Nephron (organoid): ENCODE results near the gene CLEC19A.

ENCODE experiments used
- H3K27ac Mint-ChIP-seq, 3 experiments: 2 replicates each; pipeline ENCODE4 v1.8.0; 2020; ENCODE audit warnings: mixed read lengths in 3 of 3, mild to moderate bottlenecking in 2 of 3, moderate library complexity in 1 of 3
- H3K27me3 Mint-ChIP-seq: 2 replicates; pipeline ENCODE4 v1.8.0; 2021; ENCODE audit warnings: low read depth, mild to moderate bottlenecking, moderate library complexity, mixed read lengths
- H3K36me3 Mint-ChIP-seq: 2 replicates; pipeline ENCODE4 v1.8.0; 2020; ENCODE audit warnings: low read depth, mixed read lengths
- H3K4me1 Mint-ChIP-seq: 2 replicates; pipeline ENCODE4 v1.8.0; 2020; ENCODE audit warnings: mixed read lengths
- H3K4me3 Mint-ChIP-seq, 3 experiments: 2 replicates each; pipeline ENCODE4 v1.8.0; 2020; ENCODE audit warnings: mild to moderate bottlenecking in 3 of 3, mixed read lengths in 3 of 3, moderate library complexity in 2 of 3
- H3K9me3 Mint-ChIP-seq: 2 replicates; pipeline ENCODE4 v1.8.0; 2020; ENCODE audit warnings: mixed read lengths
- CTCF ChIP-seq, 3 experiments: fragments of 200-600 bp; sonication (generic); IDR thresholded peaks; one replicate each; pipeline ENCODE4 v1.5.0; 2021; ENCODE audit warnings: antibody characterized with exemption in 3 of 3; ENCODE audit not compliant: unreplicated experiment in 3 of 3

Gene CLEC19A

GRCh38 chr16:19285431-19285830, at the start of gene CLEC19A:
TSS of gene CLEC19A (plus strand) at chr16:19285731. CDS start at chr16:19285852, 121 bp downstream.
- peaks cover 9% of the 10 kb centered on the region for H3K4me1 Mint-ChIP-seq
- no peak for TF ChIP-seq CTCF (IDR thresholded peaks at IDR 0.05; ENCODE audit: unreplicated experiment in 3 of 3)
- H3K9me3 Mint-ChIP-seq, result no peaks in the 10 kb centered on the region
- no peak within 1 kb of the TSS for H3K27ac Mint-ChIP-seq
- no peak within 1 kb of the TSS for H3K4me3 Mint-ChIP-seq
- no peaks in the 10 kb centered on the region for H3K27me3 Mint-ChIP-seq
- H3K36me3 Mint-ChIP-seq, result no peaks in the 10 kb centered on the region

GRCh38 chr16:19235886-19236285, 49.6 kb upstream of the CLEC19A start:
- TF ChIP-seq CTCF (IDR thresholded peaks at IDR 0.05; ENCODE audit: unreplicated experiment in 3 of 3), result no peak
- no peaks in the 10 kb centered on the region for H3K27me3 Mint-ChIP-seq
- H3K27ac Mint-ChIP-seq, result no peak overlapping the region
- peaks cover 9% of the 10 kb centered on the region for H3K36me3 Mint-ChIP-seq
- no peak overlapping the region for H3K4me3 Mint-ChIP-seq
- H3K4me1 Mint-ChIP-seq, result no peaks in the 10 kb centered on the region
- H3K9me3 Mint-ChIP-seq, result peaks cover 21% of the 10 kb centered on the region

- peaks cover 21% of the 10 kb centered on the region for H3K9me3 Mint-ChIP-seq
- peaks cover 9% of the 10 kb centered on the region for H3K36me3 Mint-ChIP-seq
- H3K4me1 Mint-ChIP-seq, result no peaks in the 10 kb centered on the region
- no peak for TF ChIP-seq CTCF (IDR thresholded peaks at IDR 0.05; ENCODE audit: unreplicated experiment in 3 of 3)
- H3K27me3 Mint-ChIP-seq, result no peaks in the 10 kb centered on the region
- H3K4me3 Mint-ChIP-seq, result no peak overlapping the region
- no peak overlapping the region for H3K27ac Mint-ChIP-seq
These were observed 48.8 kb upstream of the CLEC19A start for GRCh38 chr16:19236561-19237209.

- H3K4me3 Mint-ChIP-seq, result no peak overlapping the region
- H3K27ac Mint-ChIP-seq, result no peak overlapping the region
- H3K36me3 Mint-ChIP-seq, result peaks cover 9% of the 10 kb centered on the region
- TF ChIP-seq CTCF (IDR thresholded peaks at IDR 0.05; ENCODE audit: unreplicated experiment in 3 of 3), result no peak
- H3K4me1 Mint-ChIP-seq, result no peaks in the 10 kb centered on the region
- no peaks in the 10 kb centered on the region for H3K27me3 Mint-ChIP-seq
- peaks cover 21% of the 10 kb centered on the region for H3K9me3 Mint-ChIP-seq
These were observed 47.1 kb upstream of the CLEC19A start for GRCh38 chr16:19238406-19238805.

- Mint-ChIP-seq H3K27ac (no peak overlapping the region), H3K9me3 (peaks cover 18% of the 10 kb centered on the region), H3K27me3 (no peaks in the 10 kb centered on the region), H3K4me3 (no peak overlapping the region), H3K4me1 (no peaks in the 10 kb centered on the region), H3K36me3 (peaks cover 9% of the 10 kb centered on the region)
- TF ChIP-seq CTCF (IDR thresholded peaks at IDR 0.05; ENCODE audit: unreplicated experiment in 3 of 3), result no peak
These were observed 45.9 kb upstream of the CLEC19A start for GRCh38 chr16:19239511-19240155.

- H3K27me3 Mint-ChIP-seq, result no peaks in the 10 kb centered on the region
- no peak for TF ChIP-seq CTCF (IDR thresholded peaks at IDR 0.05; ENCODE audit: unreplicated experiment in 3 of 3)
- peaks cover 10% of the 10 kb centered on the region for H3K9me3 Mint-ChIP-seq
- no peak overlapping the region for H3K27ac Mint-ChIP-seq
- peaks cover 3% of the 10 kb centered on the region for H3K36me3 Mint-ChIP-seq
- no peaks in the 10 kb centered on the region for H3K4me1 Mint-ChIP-seq
- H3K4me3 Mint-ChIP-seq, result no peak overlapping the region
These were observed 45.0 kb upstream of the CLEC19A start for GRCh38 chr16:19240494-19240893.
